HL-60 (cell line): Measurements from ENCODE around the gene IQCE.

Source experiments
- GABPA ChIP-seq: IDR thresholded peaks from 2 replicates; pipeline ENCODE4 v1.6.1; 2012; ENCODE audit warnings: low read depth
- SPI1 ChIP-seq: IDR thresholded peaks from 2 replicates; pipeline ENCODE4 v1.6.1; 2012; ENCODE audit warnings: low read depth, mild to moderate bottlenecking, borderline replicate concordance
- TF ChIP-seq, protein P1 (sequence below): IDR thresholded peaks from one replicate; pipeline ENCODE4 v1.5.1; 2011; ENCODE audit warnings: low read length, control low read depth, inconsistent platforms; ENCODE audit not compliant: insufficient read depth
- TF ChIP-seq, protein P2 (sequence below): IDR thresholded peaks from 2 replicates; pipeline ENCODE4 v1.6.1; 2012; ENCODE audit warnings: low read depth; ENCODE audit not compliant: insufficient replicate concordance

DNA sequence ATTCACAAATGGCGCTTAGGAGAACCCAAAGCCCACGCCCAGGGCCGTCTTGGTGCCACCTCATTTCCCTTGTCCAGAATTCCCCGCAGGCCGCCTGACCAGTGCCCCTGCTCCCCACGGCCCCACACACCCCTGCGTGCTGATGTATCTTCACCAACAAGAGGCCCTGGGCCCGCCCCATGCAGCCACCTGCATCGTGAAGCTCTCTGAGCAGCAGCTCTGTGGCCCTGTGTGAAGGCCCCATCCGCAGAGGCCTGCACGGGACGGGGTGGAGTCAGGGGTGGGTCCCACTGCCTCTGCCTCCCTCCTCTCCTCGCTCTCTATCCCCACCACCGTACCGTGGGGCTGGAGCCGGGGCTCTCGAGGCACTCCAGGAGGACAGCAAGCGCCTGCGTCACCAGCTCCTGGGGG, 18.1 kb upstream of the IQCE start:
- TF ChIP-seq, protein P1, sequence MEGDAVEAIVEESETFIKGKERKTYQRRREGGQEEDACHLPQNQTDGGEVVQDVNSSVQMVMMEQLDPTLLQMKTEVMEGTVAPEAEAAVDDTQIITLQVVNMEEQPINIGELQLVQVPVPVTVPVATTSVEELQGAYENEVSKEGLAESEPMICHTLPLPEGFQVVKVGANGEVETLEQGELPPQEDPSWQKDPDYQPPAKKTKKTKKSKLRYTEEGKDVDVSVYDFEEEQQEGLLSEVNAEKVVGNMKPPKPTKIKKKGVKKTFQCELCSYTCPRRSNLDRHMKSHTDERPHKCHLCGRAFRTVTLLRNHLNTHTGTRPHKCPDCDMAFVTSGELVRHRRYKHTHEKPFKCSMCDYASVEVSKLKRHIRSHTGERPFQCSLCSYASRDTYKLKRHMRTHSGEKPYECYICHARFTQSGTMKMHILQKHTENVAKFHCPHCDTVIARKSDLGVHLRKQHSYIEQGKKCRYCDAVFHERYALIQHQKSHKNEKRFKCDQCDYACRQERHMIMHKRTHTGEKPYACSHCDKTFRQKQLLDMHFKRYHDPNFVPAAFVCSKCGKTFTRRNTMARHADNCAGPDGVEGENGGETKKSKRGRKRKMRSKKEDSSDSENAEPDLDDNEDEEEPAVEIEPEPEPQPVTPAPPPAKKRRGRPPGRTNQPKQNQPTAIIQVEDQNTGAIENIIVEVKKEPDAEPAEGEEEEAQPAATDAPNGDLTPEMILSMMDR: no peak
- TF ChIP-seq SPI1: no peak
- TF ChIP-seq, protein P2, sequence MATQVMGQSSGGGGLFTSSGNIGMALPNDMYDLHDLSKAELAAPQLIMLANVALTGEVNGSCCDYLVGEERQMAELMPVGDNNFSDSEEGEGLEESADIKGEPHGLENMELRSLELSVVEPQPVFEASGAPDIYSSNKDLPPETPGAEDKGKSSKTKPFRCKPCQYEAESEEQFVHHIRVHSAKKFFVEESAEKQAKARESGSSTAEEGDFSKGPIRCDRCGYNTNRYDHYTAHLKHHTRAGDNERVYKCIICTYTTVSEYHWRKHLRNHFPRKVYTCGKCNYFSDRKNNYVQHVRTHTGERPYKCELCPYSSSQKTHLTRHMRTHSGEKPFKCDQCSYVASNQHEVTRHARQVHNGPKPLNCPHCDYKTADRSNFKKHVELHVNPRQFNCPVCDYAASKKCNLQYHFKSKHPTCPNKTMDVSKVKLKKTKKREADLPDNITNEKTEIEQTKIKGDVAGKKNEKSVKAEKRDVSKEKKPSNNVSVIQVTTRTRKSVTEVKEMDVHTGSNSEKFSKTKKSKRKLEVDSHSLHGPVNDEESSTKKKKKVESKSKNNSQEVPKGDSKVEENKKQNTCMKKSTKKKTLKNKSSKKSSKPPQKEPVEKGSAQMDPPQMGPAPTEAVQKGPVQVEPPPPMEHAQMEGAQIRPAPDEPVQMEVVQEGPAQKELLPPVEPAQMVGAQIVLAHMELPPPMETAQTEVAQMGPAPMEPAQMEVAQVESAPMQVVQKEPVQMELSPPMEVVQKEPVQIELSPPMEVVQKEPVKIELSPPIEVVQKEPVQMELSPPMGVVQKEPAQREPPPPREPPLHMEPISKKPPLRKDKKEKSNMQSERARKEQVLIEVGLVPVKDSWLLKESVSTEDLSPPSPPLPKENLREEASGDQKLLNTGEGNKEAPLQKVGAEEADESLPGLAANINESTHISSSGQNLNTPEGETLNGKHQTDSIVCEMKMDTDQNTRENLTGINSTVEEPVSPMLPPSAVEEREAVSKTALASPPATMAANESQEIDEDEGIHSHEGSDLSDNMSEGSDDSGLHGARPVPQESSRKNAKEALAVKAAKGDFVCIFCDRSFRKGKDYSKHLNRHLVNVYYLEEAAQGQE: no peak
- no peak for TF ChIP-seq GABPA
